ENCODE data around the gene KRT84.

KRT84 gene

GRCh38 chr12:52381206-52381605 lies 4.2 kb downstream of the KRT84 start:
- no peak for DNase-seq

GRCh38 chr12:52380271-52380694 lies 5.2 kb downstream of the KRT84 start:
- DNase-seq: no peak

- no peak for DNase-seq
Observed at GRCh38 chr12:52379536-52379935, 5.9 kb downstream of the KRT84 start.

GRCh38 chr12:52378091-52378490 lies 7.4 kb downstream of the KRT84 start:
- DNase-seq: no peak

- no peak for DNase-seq
Observed at GRCh38 chr12:52377266-52377665, 8.2 kb downstream of the KRT84 start.

- DNase-seq: peak; percentile 58
Observed at GRCh38 chr12:52372216-52373154, 13.0 kb downstream of the KRT84 start.

- no peak for DNase-seq
Observed at GRCh38 chr12:52371716-52372115, 13.7 kb downstream of the KRT84 start.

- no peak for DNase-seq
Observed at GRCh38 chr12:52370926-52371608, 14.4 kb downstream of the KRT84 start.

GRCh38 chr12:52369809-52370208 lies 15.6 kb downstream of the KRT84 start:
- DNase-seq: no peak

- no peak for DNase-seq
Observed at GRCh38 chr12:52369211-52369610, 16.2 kb downstream of the KRT84 start.

- no peak for DNase-seq
Observed at GRCh38 chr12:52368508-52368907, 16.9 kb downstream of the KRT84 start.

- DNase-seq: no peak
Observed at GRCh38 chr12:52367876-52368275, 17.6 kb downstream of the KRT84 start.

- no peak for DNase-seq
Observed at GRCh38 chr12:52366738-52367485, 18.5 kb downstream of the KRT84 start, which contains the start of gene KRT85. TSS of gene KRT85 (minus strand) at chr12:52367481. CDS start at chr12:52367405, 76 bp downstream.

- no peak for DNase-seq
Observed at GRCh38 chr12:52364901-52365489, 20.5 kb downstream of the KRT84 start.

GRCh38 chr12:52364061-52364460 lies 21.4 kb downstream of the KRT84 start:
- no peak for DNase-seq

GRCh38 chr12:52363111-52363679 lies 22.3 kb downstream of the KRT84 start:
- DNase-seq: no peak

GRCh38 chr12:52362118-52362726 lies 23.2 kb downstream of the KRT84 start:
- DNase-seq: no peak

GRCh38 chr12:52361553-52361952 lies 23.9 kb downstream of the KRT84 start:
- no peak for DNase-seq

GRCh38 chr12:52360663-52361271 lies 24.7 kb downstream of the KRT84 start:
- DNase-seq: no peak

- DNase-seq: no peak
Observed at GRCh38 chr12:52360106-52360662, 25.3 kb downstream of the KRT84 start.

GRCh38 chr12:52359621-52360061 lies 25.8 kb downstream of the KRT84 start:
- DNase-seq: no peak
